Measurements from ENCODE around the gene GPR68. TPM values are rescaled to one million over a fixed set of nuclear protein-coding genes. Genes with fewer than 3 reads are reported as not detected.

Gene GPR68
- total and polyA plus RNA-seq, 9 donors, result 0.35 to 0.83 (median 0.68) TPM

DNA sequence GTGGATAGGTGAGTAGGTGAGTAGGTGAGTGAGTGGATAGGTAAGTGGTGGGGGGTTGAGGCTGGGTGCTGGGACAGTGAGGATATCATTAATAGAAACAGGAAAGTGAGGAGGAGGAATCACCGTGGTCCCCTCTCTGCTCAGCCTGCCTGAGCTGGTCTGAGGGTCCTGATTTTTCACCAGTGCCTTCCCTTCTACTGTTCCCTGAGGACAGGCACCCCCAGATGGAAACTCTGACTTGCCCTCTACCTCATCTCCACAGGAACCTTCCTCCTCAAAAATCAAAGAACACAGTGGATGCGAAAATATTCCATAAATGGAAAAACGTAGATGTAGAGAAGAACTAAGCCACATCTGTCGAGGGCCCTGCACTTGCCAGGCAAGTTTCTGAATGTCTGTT lies 1.9 kb downstream of the GPR68 start:
- H3K9me3 ChIP-seq (replicated peaks; ENCODE audit: control insufficient read depth, low read depth, low read length), result peaks cover 2% of the 10 kb centered on the region
- H3K27me3 ChIP-seq (ENCODE audit: control insufficient read depth, insufficient read depth, low read length), result peaks cover 3% of the 10 kb centered on the region
- H3K4me1 ChIP-seq (ENCODE audit: control insufficient read depth, insufficient read depth, low read length), result peaks cover 6% of the 10 kb centered on the region
- no peaks in the 10 kb centered on the region for H3K36me3 ChIP-seq (ENCODE audit: control insufficient read depth, insufficient read depth, low read length)
- H3K4me3 ChIP-seq (ENCODE audit: low read length), result no peak overlapping the region
- no peak for DNase-seq
- no peak overlapping the region for H3K27ac ChIP-seq (ENCODE audit: low read length)
- no CpG with 5 or more reads among the region's 4 CpGs for WGBS (ENCODE audit: insufficient coverage)

DNA sequence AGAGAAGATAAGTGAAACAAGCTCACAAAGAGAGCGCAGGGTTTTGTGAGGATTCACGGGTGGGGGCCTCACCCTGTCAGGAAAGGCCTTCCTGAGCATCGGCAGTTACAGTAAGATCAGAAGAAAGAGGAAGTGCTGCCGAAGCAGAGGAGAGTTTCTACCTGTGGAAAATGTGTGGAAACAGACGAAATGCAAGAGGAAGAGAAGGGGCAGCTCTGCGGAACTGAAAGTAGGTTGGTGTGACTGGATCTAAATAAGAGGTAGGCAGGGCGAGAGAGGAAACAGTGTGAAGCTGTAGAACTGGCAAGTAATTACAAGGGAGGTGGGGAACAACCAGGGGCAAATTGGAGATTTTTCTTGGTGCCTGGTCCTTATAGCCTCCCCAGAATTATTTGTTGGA lies 2.6 kb downstream of the GPR68 start:
- Histone ChIP-seq H3K4me1 (ENCODE audit: control insufficient read depth, insufficient read depth, low read length) (peaks cover 6% of the 10 kb centered on the region), H3K27me3 (ENCODE audit: control insufficient read depth, insufficient read depth, low read length) (peaks cover 3% of the 10 kb centered on the region), H3K36me3 (ENCODE audit: control insufficient read depth, insufficient read depth, low read length) (no peaks in the 10 kb centered on the region), H3K4me3 (ENCODE audit: low read length) (no peak overlapping the region), H3K27ac (ENCODE audit: low read length) (no peak overlapping the region), H3K9me3 (replicated peaks; ENCODE audit: control insufficient read depth, low read depth, low read length) (peaks cover 2% of the 10 kb centered on the region)
- peak; percentile 71 for DNase-seq
- WGBS (ENCODE audit: insufficient coverage), result 69% methylated on average over 7 of the region's 7 CpGs

DNA sequence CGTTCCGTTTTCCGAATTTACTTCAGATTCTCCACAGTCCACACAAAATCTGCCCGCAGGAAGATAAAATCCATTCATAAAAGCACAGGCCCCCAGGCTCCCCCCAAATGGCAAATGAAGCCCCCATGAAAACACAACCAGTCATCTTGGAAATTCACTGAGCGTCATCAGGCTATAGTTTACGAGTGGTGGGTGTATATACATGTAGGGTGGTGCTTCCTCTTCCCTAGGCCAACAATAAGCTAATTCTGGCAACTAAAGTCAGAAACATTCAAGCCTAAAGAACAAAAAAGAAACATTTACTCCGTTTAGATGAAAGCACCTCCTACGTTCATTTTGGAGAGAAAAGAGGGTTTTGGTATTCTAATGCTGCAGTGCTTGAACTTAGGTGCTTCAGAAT lies 5.8 kb downstream of the GPR68 start:
- H3K9me3 ChIP-seq (replicated peaks; ENCODE audit: control insufficient read depth, low read depth, low read length), result peaks cover 2% of the 10 kb centered on the region

DNA sequence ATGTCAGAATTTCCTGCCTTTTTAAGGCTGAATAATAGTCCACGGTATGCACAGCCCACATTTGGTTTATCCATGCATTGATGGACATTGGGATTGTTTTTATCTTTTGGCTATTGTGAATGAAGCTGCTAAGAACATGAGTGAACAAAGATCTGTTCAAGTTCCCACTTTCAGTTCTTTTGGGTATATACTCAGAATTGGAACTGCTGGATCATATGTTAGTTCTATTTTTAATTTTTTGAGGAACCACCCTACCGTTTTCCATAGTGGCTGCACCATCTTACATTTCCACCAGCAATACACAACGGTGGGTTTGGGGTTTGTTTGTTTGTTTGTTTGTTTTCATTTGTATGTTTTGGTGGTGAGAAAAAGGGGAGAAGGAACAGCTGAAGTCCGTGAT lies 6.4 kb downstream of the GPR68 start:
- no peak overlapping the region for H3K27ac ChIP-seq (ENCODE audit: low read length)
- no peak for DNase-seq
- H3K27me3 ChIP-seq (ENCODE audit: control insufficient read depth, insufficient read depth, low read length), result no peaks in the 10 kb centered on the region
- no CpG with 5 or more reads among the region's 4 CpGs for WGBS (ENCODE audit: insufficient coverage)
- H3K9me3 ChIP-seq (replicated peaks; ENCODE audit: control insufficient read depth, low read depth, low read length), result peaks cover 2% of the 10 kb centered on the region
- H3K36me3 ChIP-seq (ENCODE audit: control insufficient read depth, insufficient read depth, low read length), result no peaks in the 10 kb centered on the region
- no peak overlapping the region for H3K4me3 ChIP-seq (ENCODE audit: low read length)
- H3K4me1 ChIP-seq (ENCODE audit: control insufficient read depth, insufficient read depth, low read length), result no peaks in the 10 kb centered on the region

More for the DNA sequence above, 5.8 kb downstream of the GPR68 start:
- H3K27me3 ChIP-seq (ENCODE audit: control insufficient read depth, insufficient read depth, low read length), result peaks cover 2% of the 10 kb centered on the region
- no peak overlapping the region for H3K27ac ChIP-seq (ENCODE audit: low read length)
- no CpG with 5 or more reads among the region's 8 CpGs for WGBS (ENCODE audit: insufficient coverage)
- H3K36me3 ChIP-seq (ENCODE audit: control insufficient read depth, insufficient read depth, low read length), result no peaks in the 10 kb centered on the region
- no peak overlapping the region for H3K4me3 ChIP-seq (ENCODE audit: low read length)
- H3K4me1 ChIP-seq (ENCODE audit: control insufficient read depth, insufficient read depth, low read length), result peaks cover 2% of the 10 kb centered on the region
- DNase-seq, result no peak

DNA sequence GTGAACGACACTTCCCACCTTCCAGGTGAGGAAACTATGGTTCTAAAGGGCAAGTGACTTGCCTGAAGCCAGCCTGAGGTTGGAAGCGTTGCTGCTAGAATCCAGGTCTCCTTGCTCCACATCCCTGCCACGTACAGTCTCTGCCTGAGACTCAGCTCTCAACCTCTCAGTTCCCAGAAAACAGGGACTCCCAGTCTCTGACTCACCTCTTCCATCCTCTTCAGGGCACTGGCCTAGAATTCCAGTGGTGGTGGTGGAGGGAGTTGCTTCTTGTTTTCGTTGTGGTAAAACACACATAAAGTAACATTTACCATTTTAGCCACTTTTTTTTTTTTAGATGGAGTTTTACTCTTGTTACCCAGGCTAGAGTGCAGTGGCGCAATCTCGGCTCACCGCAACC lies 7.3 kb downstream of the GPR68 start:
- WGBS (ENCODE audit: insufficient coverage), result 95% methylated on average over 4 of the region's 7 CpGs
- no peaks in the 10 kb centered on the region for H3K36me3 ChIP-seq (ENCODE audit: control insufficient read depth, insufficient read depth, low read length)
- H3K4me1 ChIP-seq (ENCODE audit: control insufficient read depth, insufficient read depth, low read length), result no peaks in the 10 kb centered on the region
- H3K4me3 ChIP-seq (ENCODE audit: low read length), result no peak overlapping the region
- H3K9me3 ChIP-seq (replicated peaks; ENCODE audit: control insufficient read depth, low read depth, low read length), result peaks cover 2% of the 10 kb centered on the region
- no peak overlapping the region for H3K27ac ChIP-seq (ENCODE audit: low read length)
- no peaks in the 10 kb centered on the region for H3K27me3 ChIP-seq (ENCODE audit: control insufficient read depth, insufficient read depth, low read length)
- no peak for DNase-seq

DNA sequence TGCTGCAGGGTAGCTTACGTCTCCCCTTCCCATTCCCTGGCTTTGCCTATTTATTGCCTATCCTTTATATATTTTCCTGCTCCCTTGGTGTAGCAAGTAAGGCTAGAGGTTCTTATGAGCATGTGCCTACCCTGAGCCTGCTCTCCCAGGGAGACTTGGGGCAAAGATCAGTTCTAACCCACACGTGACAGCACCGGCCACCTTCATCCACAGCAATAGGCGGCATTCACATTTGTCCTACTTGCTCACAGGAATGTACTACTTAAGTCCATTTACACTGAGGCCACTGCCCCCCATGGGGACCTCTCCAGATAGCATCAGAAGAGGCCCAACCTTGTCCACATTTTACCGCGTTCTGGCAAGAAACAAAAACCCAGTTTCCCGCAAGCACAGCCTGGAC lies 8.7 kb downstream of the GPR68 start:
- no peaks in the 10 kb centered on the region for H3K27me3 ChIP-seq (ENCODE audit: control insufficient read depth, insufficient read depth, low read length)
- H3K36me3 ChIP-seq (ENCODE audit: control insufficient read depth, insufficient read depth, low read length), result no peaks in the 10 kb centered on the region
- no peaks in the 10 kb centered on the region for H3K4me1 ChIP-seq (ENCODE audit: control insufficient read depth, insufficient read depth, low read length)
- DNase-seq, result no peak
- no peak overlapping the region for H3K27ac ChIP-seq (ENCODE audit: low read length)
- H3K9me3 ChIP-seq (replicated peaks; ENCODE audit: control insufficient read depth, low read depth, low read length), result peaks cover 6% of the 10 kb centered on the region
- H3K4me3 ChIP-seq (ENCODE audit: low read length), result no peak overlapping the region
- 96% methylated on average over 6 of the region's 7 CpGs for WGBS (ENCODE audit: insufficient coverage)

DNA sequence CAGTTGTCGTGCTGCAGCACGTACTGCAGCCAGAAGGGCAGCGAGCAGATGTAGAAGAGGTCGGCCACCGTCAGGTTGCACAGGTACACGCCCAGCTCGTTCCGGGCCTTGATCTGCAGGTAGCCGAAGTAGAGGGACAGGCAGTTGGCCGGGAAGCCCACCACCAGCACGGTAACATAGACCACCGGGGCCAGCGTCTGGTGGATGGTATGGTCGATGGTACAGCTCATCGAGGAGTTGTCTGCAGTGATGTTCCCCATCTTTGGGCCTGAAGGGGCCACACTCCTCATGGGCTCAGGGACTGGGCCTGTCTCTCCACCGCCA lies 9.8 kb downstream of the GPR68 start:
- H3K9me3 ChIP-seq (replicated peaks; ENCODE audit: control insufficient read depth, low read depth, low read length), result peaks cover 11% of the 10 kb centered on the region
- WGBS (ENCODE audit: insufficient coverage), result 95% methylated on average over 15 of the region's 16 CpGs
- DNase-seq, result no peak
- no peaks in the 10 kb centered on the region for H3K27me3 ChIP-seq (ENCODE audit: control insufficient read depth, insufficient read depth, low read length)
- no peak overlapping the region for H3K4me3 ChIP-seq (ENCODE audit: low read length)
- no peak overlapping the region for H3K27ac ChIP-seq (ENCODE audit: low read length)
- H3K4me1 ChIP-seq (ENCODE audit: control insufficient read depth, insufficient read depth, low read length), result no peaks in the 10 kb centered on the region
- H3K36me3 ChIP-seq (ENCODE audit: control insufficient read depth, insufficient read depth, low read length), result peaks cover 4% of the 10 kb centered on the region

DNA sequence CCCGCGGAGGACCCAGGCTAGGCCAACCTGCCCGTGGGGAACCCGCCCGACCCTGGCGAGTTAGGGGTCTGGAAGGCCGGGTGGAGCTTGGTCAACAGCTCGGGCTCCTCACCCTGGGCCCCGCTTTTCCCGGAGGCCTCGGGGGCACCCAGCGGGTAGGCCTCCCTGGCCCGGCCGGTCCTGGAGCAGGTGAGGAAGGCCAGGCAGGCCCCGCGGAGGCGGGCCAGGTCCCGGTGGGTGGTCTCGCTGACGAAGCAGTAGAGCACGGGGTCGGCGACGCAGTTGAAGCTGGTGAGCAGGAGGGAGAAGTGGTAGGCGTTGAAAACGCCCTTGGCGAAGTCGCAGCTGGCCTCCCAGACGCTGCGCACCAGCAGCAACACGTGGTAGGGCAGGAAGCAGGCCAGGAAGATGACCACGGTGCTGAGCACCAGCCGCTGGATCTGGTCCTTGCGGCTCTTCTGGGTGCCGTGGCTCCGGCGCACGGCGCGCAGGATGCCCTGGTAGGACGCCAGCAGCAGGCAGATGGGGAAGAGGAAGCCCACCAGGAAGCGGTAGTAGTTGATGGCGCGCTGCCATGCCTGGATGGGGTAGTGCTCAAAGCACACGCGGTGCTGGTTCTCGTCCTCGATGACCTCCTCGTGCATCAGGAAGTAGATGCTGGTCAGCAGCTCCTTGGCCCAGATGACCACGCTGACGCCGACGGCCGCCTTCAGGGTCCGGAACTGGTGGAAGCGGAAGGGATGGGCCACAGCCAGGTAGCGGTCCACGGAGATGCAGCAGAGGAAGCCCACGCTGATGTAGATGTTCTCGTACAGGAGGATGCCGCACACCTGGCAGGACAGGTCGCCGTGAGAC lies 10.3 kb downstream of the GPR68 start:
- peaks cover 9% of the 10 kb centered on the region for H3K9me3 ChIP-seq (replicated peaks; ENCODE audit: control insufficient read depth, low read depth, low read length)
- no peak for DNase-seq
- no peaks in the 10 kb centered on the region for H3K4me1 ChIP-seq (ENCODE audit: control insufficient read depth, insufficient read depth, low read length)
- no peak overlapping the region for H3K27ac ChIP-seq (ENCODE audit: low read length)
- H3K27me3 ChIP-seq (ENCODE audit: control insufficient read depth, insufficient read depth, low read length), result no peaks in the 10 kb centered on the region
- WGBS (ENCODE audit: insufficient coverage), result 93% methylated on average over 63 of the region's 63 CpGs
- peaks cover 10% of the 10 kb centered on the region for H3K36me3 ChIP-seq (ENCODE audit: control insufficient read depth, insufficient read depth, low read length)
- H3K4me3 ChIP-seq (ENCODE audit: low read length), result no peak overlapping the region

DNA sequence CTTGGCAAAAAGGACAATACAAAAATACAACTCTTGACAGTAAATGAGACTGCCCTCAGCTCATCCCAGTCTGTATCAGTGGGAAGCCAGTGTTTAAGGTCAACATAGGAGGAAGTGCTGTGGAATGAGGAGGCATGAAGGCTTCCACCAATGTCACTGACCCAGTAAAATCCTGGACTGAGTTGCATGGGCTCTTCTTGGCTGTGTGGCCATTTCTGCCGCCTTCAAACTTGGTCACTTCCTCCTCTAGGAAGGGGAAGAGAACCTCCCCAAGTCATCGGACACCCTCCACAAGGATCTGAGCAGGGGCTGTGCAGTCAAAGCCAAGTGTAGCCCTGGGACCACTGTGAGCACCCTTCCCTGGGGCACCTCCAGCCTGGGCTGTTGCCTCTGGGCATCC lies 11.9 kb downstream of the GPR68 start:
- WGBS (ENCODE audit: insufficient coverage), result no CpG with 5 or more reads among the region's 2 CpGs
- Histone ChIP-seq H3K27ac (ENCODE audit: low read length) (no peak overlapping the region), H3K4me1 (ENCODE audit: control insufficient read depth, insufficient read depth, low read length) (no peaks in the 10 kb centered on the region)

DNA sequence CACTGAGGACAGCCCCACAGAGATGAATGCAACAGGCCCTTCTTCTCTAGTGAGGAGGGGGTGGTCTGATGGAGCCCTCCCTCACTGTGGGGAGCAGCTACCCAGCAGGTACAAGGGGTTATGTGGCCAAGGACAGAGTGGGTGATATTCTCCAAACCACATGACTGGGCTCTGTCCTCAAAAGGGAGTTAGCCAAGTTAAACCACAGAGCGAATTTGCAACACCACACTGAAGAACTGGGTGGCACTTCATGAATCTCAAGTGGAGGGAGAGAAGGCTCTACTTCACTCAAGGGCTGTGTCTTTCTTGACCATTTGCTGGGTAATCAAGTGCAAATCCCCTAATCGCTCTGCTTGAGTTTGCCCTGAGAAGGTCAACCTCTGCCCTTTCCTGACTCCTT lies 12.5 kb downstream of the GPR68 start:
- no peak for DNase-seq
- Histone ChIP-seq H3K4me1 (ENCODE audit: control insufficient read depth, insufficient read depth, low read length) (no peaks in the 10 kb centered on the region), H3K36me3 (ENCODE audit: control insufficient read depth, insufficient read depth, low read length) (peaks cover 11% of the 10 kb centered on the region), H3K27ac (ENCODE audit: low read length) (no peak overlapping the region), H3K9me3 (replicated peaks; ENCODE audit: control insufficient read depth, low read depth, low read length) (peaks cover 9% of the 10 kb centered on the region), H3K4me3 (ENCODE audit: low read length) (no peak overlapping the region), H3K27me3 (ENCODE audit: control insufficient read depth, insufficient read depth, low read length) (no peaks in the 10 kb centered on the region)
- whole genome bisulfite sequencing (ENCODE audit: insufficient coverage), result no CpG with 5 or more reads among the region's 2 CpGs

More for the DNA sequence above, 11.9 kb downstream of the GPR68 start:
- Histone ChIP-seq H3K9me3 (replicated peaks; ENCODE audit: control insufficient read depth, low read depth, low read length) (peaks cover 9% of the 10 kb centered on the region), H3K36me3 (ENCODE audit: control insufficient read depth, insufficient read depth, low read length) (peaks cover 11% of the 10 kb centered on the region), H3K4me3 (ENCODE audit: low read length) (no peak overlapping the region), H3K27me3 (ENCODE audit: control insufficient read depth, insufficient read depth, low read length) (no peaks in the 10 kb centered on the region)
- DNase-seq, result no peak

DNA sequence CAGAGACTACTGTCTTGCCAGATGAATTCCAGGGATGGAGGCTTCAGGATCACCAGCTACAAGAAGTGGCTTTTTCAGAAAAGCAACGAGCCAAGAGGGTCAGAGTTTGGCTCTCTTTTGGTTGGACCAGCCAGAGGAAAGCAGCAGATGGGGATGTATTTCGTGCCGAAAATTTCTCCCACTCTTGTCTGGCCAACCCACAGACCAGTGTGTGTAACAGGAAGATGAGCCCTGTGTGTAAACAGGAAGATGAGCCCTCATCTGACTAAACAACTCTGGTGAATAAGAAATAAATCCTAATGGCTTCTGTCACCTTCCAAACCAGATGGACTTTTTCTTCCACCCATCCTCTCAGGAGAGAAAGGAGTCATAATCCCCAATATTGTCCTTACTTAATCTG lies 13.1 kb downstream of the GPR68 start:
- H3K27me3 ChIP-seq (ENCODE audit: control insufficient read depth, insufficient read depth, low read length), result no peaks in the 10 kb centered on the region
- H3K27ac ChIP-seq (ENCODE audit: low read length), result no peak overlapping the region
- no peak for DNase-seq
- no peaks in the 10 kb centered on the region for H3K4me1 ChIP-seq (ENCODE audit: control insufficient read depth, insufficient read depth, low read length)
- peaks cover 9% of the 10 kb centered on the region for H3K9me3 ChIP-seq (replicated peaks; ENCODE audit: control insufficient read depth, low read depth, low read length)
- peaks cover 14% of the 10 kb centered on the region for H3K36me3 ChIP-seq (ENCODE audit: control insufficient read depth, insufficient read depth, low read length)
- H3K4me3 ChIP-seq (ENCODE audit: low read length), result no peak overlapping the region
- WGBS (ENCODE audit: insufficient coverage), result 83% methylated on average over 1 of the region's 3 CpGs
